Measurements from ENCODE around the gene PARN.
"Not testable (repeated sequence)": the region's sequence is repeated elsewhere in the genome, so short reads cannot be mapped to it uniquely, and the experiment has no call there.

PARN gene

GRCh38 chr16:14629919-14630619 is at the start of gene PARN:
Gene PARN, minus strand, starts transcription at chr16:14630260. Its CDS starts 135 bp downstream, at chr16:14630125.
- DNase-seq: peak; percentile 98

GRCh38 chr16:14678748-14679497 is 48.9 kb upstream of the PARN start:
- DNase-seq: no peak

- DNase-seq: no peak
Measured at GRCh38 chr16:14677627-14678026, 47.6 kb upstream of the PARN start.

- no peak for DNase-seq
Measured at GRCh38 chr16:14676633-14677032, 46.6 kb upstream of the PARN start.

GRCh38 chr16:14672403-14672971 is 42.4 kb upstream of the PARN start:
- DNase-seq: no peak

GRCh38 chr16:14669776-14670175 is 39.7 kb upstream of the PARN start:
- no peak for DNase-seq

GRCh38 chr16:14668556-14669223 is 38.6 kb upstream of the PARN start:
- DNase-seq: no peak

- DNase-seq: no peak
Measured at GRCh38 chr16:14667347-14668266, 37.5 kb upstream of the PARN start.

GRCh38 chr16:14658063-14658462 is 28.0 kb upstream of the PARN start:
- no peak for DNase-seq

- DNase-seq: no peak
Measured at GRCh38 chr16:14652726-14653125, 22.7 kb upstream of the PARN start.

- DNase-seq: no peak
Measured at GRCh38 chr16:14650629-14651028, 20.6 kb upstream of the PARN start.

GRCh38 chr16:14649816-14650215 is 19.8 kb upstream of the PARN start:
- DNase-seq: no peak

- no peak for DNase-seq
Measured at GRCh38 chr16:14641926-14642325, 11.9 kb upstream of the PARN start.

GRCh38 chr16:14641206-14641605 is 11.1 kb upstream of the PARN start:
- no peak for DNase-seq

- no peak for DNase-seq
Measured at GRCh38 chr16:14640538-14640937, 10.5 kb upstream of the PARN start.

- not testable (repeated sequence) for DNase-seq
Measured at GRCh38 chr16:14636951-14637240, 6.8 kb upstream of the PARN start.

- not testable (repeated sequence) for DNase-seq
Measured at GRCh38 chr16:14636179-14636950, 6.3 kb upstream of the PARN start.

GRCh38 chr16:14635395-14636165 is 5.5 kb upstream of the PARN start:
- DNase-seq: no peak

- no peak for DNase-seq
Measured at GRCh38 chr16:14634389-14634725, 4.3 kb upstream of the PARN start.

- DNase-seq: peak; percentile 99
Measured at GRCh38 chr16:14632693-14633569, 2.9 kb upstream of the PARN start, which contains the start of gene BFAR. Gene BFAR, plus strand, starts transcription at chr16:14632951. Its CDS starts 11,396 bp downstream, at chr16:14644347.
